K562 (cell line): ENCODE measurements around the gene ATG14. TPM values are rescaled to one million over a fixed set of nuclear protein-coding genes. Genes with fewer than 3 reads are reported as not detected.
A peak's percentile ranks its signal among the peaks of the same experiment; 100 is the strongest.

Experiments
- ATAC-seq: fragments of 200-7000 bp; cut with Tn5 transposase; 3 replicates; pipeline ENCODE4 v1.9.1; 2020; ENCODE audit warnings: moderate library complexity
- BruUV-seq: library from RNA; stranded (reverse); fragments of 400-500 nt; replicated peaks from 2 replicates; lab custom pipeline; 2021; lab: Mats Ljungman, UMichigan
- CTCF ChIA-PET: fragments of 300-600 bp; formaldehyde crosslinking; extraction: SDS; loops from one replicate; lab custom pipeline; 2021; ENCODE audit warnings: low intra/inter-chr PET ratio; lab: Yijun Ruan, JAX
- POLR2A ChIA-PET: fragments of 300-600, 350-650 bp; sonication (Branson Sonifier 250); formaldehyde crosslinking; extraction: SDS; loops from one replicate; lab custom pipeline; 2021; ENCODE audit warnings: antibody characterized with exemption, inconsistent platforms; lab: Yijun Ruan, JAX
- DNase-seq, 4 experiments: peaks; one replicate each; pipeline versions ENCODE4 v3.0.0 to v3.0.0-alpha.2; 2011 to 2018; ENCODE audit warnings: low spot score in 3 of 4, mixed read lengths in 3 of 4; ENCODE audit errors: extremely low read depth in 1 of 4
- FAIRE-seq: peaks from 2 replicates; lab custom pipeline; 2011; peaks lifted over from hg19 to GRCh38; lab: Jason Lieb, UNC
- H2AFZ ChIP-seq: 2 replicates; pipeline ENCODE4 v1.6.0; 2011; ENCODE audit warnings: low read depth, low read length, control low read depth, inconsistent platforms
- H3K27ac ChIP-seq: fragments of 200-600 bp; 3 replicates; pipeline ENCODE4 v1.8.0; 2011; ENCODE audit warnings: low read depth, mild to moderate bottlenecking, control low read depth, inconsistent platforms, low read length, moderate library complexity, mixed read lengths; ENCODE audit errors: extremely low read depth
- H3K27me3 ChIP-seq, 2 experiments: fragments of 300-600 bp in 1 of 2; 2 replicates in 1 of 2; 3 replicates in 1 of 2; pipeline versions ENCODE4 v1.6.0 to v1.8.0; 2011; ENCODE audit warnings: inconsistent platforms in 2 of 2, low read length in 2 of 2, mild to moderate bottlenecking in 1 of 2, mixed read lengths in 1 of 2, moderate library complexity in 1 of 2; ENCODE audit not compliant: control insufficient read depth in 2 of 2, insufficient read depth in 2 of 2
- H3K36me3 ChIP-seq: fragments of 300-600 bp; 3 replicates; pipeline ENCODE4 v1.8.0; 2011; ENCODE audit warnings: mild to moderate bottlenecking, low read length, inconsistent platforms; ENCODE audit not compliant: control insufficient read depth, insufficient read depth
- H3K4me1 ChIP-seq, 2 experiments: fragments of 200-600 bp in 1 of 2; replicated peaks in 1 of 2; 2 replicates in 1 of 2; 3 replicates in 1 of 2; pipeline versions ENCODE4 v1.5.1 to v1.8.0; 2011; ENCODE audit warnings: inconsistent platforms in 2 of 2, low read length in 2 of 2, mild to moderate bottlenecking in 1 of 2, mixed read lengths in 1 of 2, moderate library complexity in 1 of 2; ENCODE audit not compliant: control insufficient read depth in 2 of 2, insufficient read depth in 2 of 2
- H3K4me2 ChIP-seq: 2 replicates; pipeline ENCODE4 v1.6.1; 2011; ENCODE audit warnings: low read length, control low read depth, inconsistent platforms, mixed read lengths; ENCODE audit not compliant: insufficient read depth
- H3K4me3 ChIP-seq: fragments of 200-600 bp; sonication (generic), shearing (Covaris generic); 2 replicates; pipeline ENCODE4 v1.5.1; 2016; ENCODE audit warnings: control low read depth, inconsistent platforms
- H3K79me2 ChIP-seq: fragments of 200-600 bp; 3 replicates; pipeline ENCODE4 v1.8.0; 2011; ENCODE audit warnings: low read length, inconsistent platforms; ENCODE audit not compliant: control insufficient read depth, insufficient read depth
- H3K9ac ChIP-seq, 2 experiments: 2 replicates each; pipeline versions ENCODE4 v1.6.0 to v1.6.1; 2011; ENCODE audit warnings: low read depth in 2 of 2, low read length in 2 of 2, control low read depth in 1 of 2, inconsistent platforms in 1 of 2, mild to moderate bottlenecking in 1 of 2, mixed read lengths in 1 of 2; ENCODE audit not compliant: insufficient read depth in 1 of 2
- H3K9me1 ChIP-seq: one replicate; pipeline ENCODE4 v1.6.0; 2011; ENCODE audit warnings: inconsistent platforms, mild to moderate bottlenecking, low read length, moderate library complexity; ENCODE audit not compliant: control insufficient read depth, insufficient read depth
- H3K9me3 ChIP-seq: replicated peaks from 2 replicates; pipeline ENCODE4 v1.5.1; 2011; ENCODE audit warnings: low read depth, low read length, inconsistent platforms; ENCODE audit not compliant: control insufficient read depth, insufficient read depth
- H4K20me1 ChIP-seq: replicated peaks from 2 replicates; pipeline ENCODE4 v1.6.1; 2011; ENCODE audit warnings: low read length, inconsistent platforms, mixed read lengths; ENCODE audit not compliant: control insufficient read depth, insufficient read depth
- CLOCK ChIP-seq: fragments of 250-450 bp; sonication (Bioruptor Pico); IDR thresholded peaks from 2 replicates; pipeline ENCODE4 v1.4.0; 2020; ENCODE audit warnings: mild to moderate bottlenecking, moderate library complexity, borderline replicate concordance
- E4F1 ChIP-seq: fragments of 250-450 bp; sonication (Bioruptor Pico); IDR thresholded peaks from 2 replicates; pipeline ENCODE4 v1.5.0; 2021; ENCODE audit warnings: mild to moderate bottlenecking, borderline replicate concordance
- ESRRB ChIP-seq: fragments of 250-450 bp; sonication (Bioruptor Pico); IDR thresholded peaks from 2 replicates; pipeline ENCODE4 v1.5.0; 2020; ENCODE audit warnings: mild to moderate bottlenecking, moderate library complexity, borderline replicate concordance
- FOSL1 ChIP-seq: fragments of 200-800 bp; sonication (Bioruptor generic); conservative IDR thresholded peaks from 2 replicates; pipeline ENCODE4 v1.6.1; 2016; ENCODE audit warnings: missing genetic modification characterization, missing compliant biosample characterization
- HOXB6 ChIP-seq: fragments of 250-450 bp; sonication (Bioruptor Pico); IDR thresholded peaks from 2 replicates; pipeline ENCODE4 v1.5.1; 2022; ENCODE audit warnings: mild to moderate bottlenecking, borderline replicate concordance
- JUND ChIP-seq, 2 experiments: IDR thresholded peaks; 2 replicates in 1 of 2; 3 replicates in 1 of 2; pipeline ENCODE4 v1.6.1; 2011; ENCODE audit warnings: borderline replicate concordance in 2 of 2, low read depth in 2 of 2, low read length in 2 of 2, improper control_type of control experiment in 1 of 2, missing biosample characterization in 1 of 2, missing genetic modification characterization in 1 of 2, missing genetic modification reagents in 1 of 2
- MCM2 ChIP-seq: fragments of 450-650 bp; IDR thresholded peaks from 2 replicates; pipeline ENCODE4 v1.6.1; 2017; ENCODE audit warnings: low read depth, mild to moderate bottlenecking
- MYNN ChIP-seq, 2 experiments: sonication (generic); formaldehyde crosslinking in 1 of 2; IDR thresholded peaks; 2 replicates each; pipeline versions ENCODE4 v1.5.0 to v1.6.1; 2016 to 2020; ENCODE audit warnings: antibody characterized with exemption in 1 of 2, missing genetic modification reagents in 1 of 2
- POLR2B ChIP-seq: fragments of 450-650 bp; IDR thresholded peaks from 2 replicates; pipeline ENCODE4 v1.6.1; 2018; ENCODE audit warnings: low read depth; ENCODE audit not compliant: partially characterized antibody
- RFX1 ChIP-seq: fragments of 450-650 bp; IDR thresholded peaks from 2 replicates; pipeline ENCODE4 v1.6.1; 2016; ENCODE audit warnings: mild to moderate bottlenecking, moderate library complexity
- TFAM ChIP-seq: fragments of 250-450 bp; sonication (Bioruptor Pico); conservative IDR thresholded peaks from 2 replicates; pipeline ENCODE4 v1.5.0; 2021; ENCODE audit warnings: mild to moderate bottlenecking, moderate library complexity
- U2AF1 ChIP-seq: fragments of 200-400 bp; formaldehyde crosslinking; optimal IDR thresholded peaks from 2 replicates; pipeline ENCODE3; 2017; ENCODE audit warnings: mild to moderate bottlenecking, low read depth, low read length, moderate library complexity
- ZFP30 ChIP-seq: fragments of 250-450 bp; sonication (Bioruptor Pico); IDR thresholded peaks from 2 replicates; pipeline ENCODE4 v1.8.0; 2022; ENCODE audit warnings: moderate library complexity, mild to moderate bottlenecking, inconsistent platforms, borderline replicate concordance
- ZKSCAN8 ChIP-seq: fragments of 200-800 bp; sonication (Bioruptor generic); IDR thresholded peaks from 2 replicates; pipeline ENCODE4 v1.6.1; 2016; ENCODE audit warnings: missing genetic modification characterization, missing compliant biosample characterization
- ZNF24 ChIP-seq: fragments of 450-650 bp; IDR thresholded peaks from 2 replicates; pipeline ENCODE4 v1.6.1; 2016
- ZNF785 ChIP-seq: fragments of 250-450 bp; sonication (Bioruptor Pico); IDR thresholded peaks from 2 replicates; pipeline ENCODE4 v1.4.0; 2020; ENCODE audit warnings: mild to moderate bottlenecking
- WGBS: fragments of 100-300 bp; shearing (Covaris generic); methylation state at CpG from one replicate; pipeline ENCODE4 v1.1.6; 2016; ENCODE audit warnings: low coverage, mixed read lengths; ENCODE audit not compliant: insufficient coverage; ENCODE audit errors: missing lambda C conversion rate; 5-methylcytosine and 5-hydroxymethylcytosine counted together
- in situ Hi-C: fragments of 300-500 bp; cut with MboI; formaldehyde crosslinking; loops from 4 replicates; pipeline ENCODE4 v1.15.0; 2018; ENCODE audit warnings: inconsistent platforms, mixed read lengths
- intact Hi-C: fragments of 100-400 bp; cut with micrococcal nuclease; formaldehyde crosslinking; loops from 2 replicates; pipeline ENCODE4 v1.14.2; 2022
- polyA plus RNA-seq, 8 experiments: library from polyadenylated mRNA; depleted of rRNA in 4 of 8; stranded (reverse) in 5 of 8; unstranded in 3 of 8; fragments of >200 nt; fragmentation: Nextera tagmentation in 2 of 8; fragmentation: Illumina TruSeq in 1 of 8; extraction: Ambion mirVana in 2 of 8; extraction: Trizol in 1 of 8; gene quantifications; 2 replicates each; pipeline versions ENCODE4 v1.2.1 to v1.2.3, GENCODE V29; 2011 to 2014; ENCODE audit warnings: inconsistent platforms in 1 of 8, missing spikeins in 1 of 8
- total RNA-seq, 7 experiments: library from RNA; depleted of rRNA in 6 of 7; stranded (reverse); fragments of >200 nt in 6 of 7; fragmentation: Illumina TruSeq in 2 of 7; extraction: Trizol in 2 of 7; gene quantifications; 2 replicates each; pipeline versions ENCODE4 v1.2.1 to v1.2.3, GENCODE V29; 2011 to 2021; ENCODE audit warnings: low replicate concordance in 1 of 7
- TF ChIP-seq, protein P1 (sequence below): fragments of 450-650 bp; IDR thresholded peaks from 2 replicates; pipeline ENCODE4 v1.6.1; 2014; ENCODE audit warnings: low read depth, mild to moderate bottlenecking, moderate library complexity, borderline replicate concordance

The ATG14 gene
- total and polyA plus RNA-seq, 9 of the 15 experiments (the other 6 are each of a cell fraction or from before 2014, with no cell fraction given): 0.55 to 4.2 (median 3.5) TPM

DNA sequence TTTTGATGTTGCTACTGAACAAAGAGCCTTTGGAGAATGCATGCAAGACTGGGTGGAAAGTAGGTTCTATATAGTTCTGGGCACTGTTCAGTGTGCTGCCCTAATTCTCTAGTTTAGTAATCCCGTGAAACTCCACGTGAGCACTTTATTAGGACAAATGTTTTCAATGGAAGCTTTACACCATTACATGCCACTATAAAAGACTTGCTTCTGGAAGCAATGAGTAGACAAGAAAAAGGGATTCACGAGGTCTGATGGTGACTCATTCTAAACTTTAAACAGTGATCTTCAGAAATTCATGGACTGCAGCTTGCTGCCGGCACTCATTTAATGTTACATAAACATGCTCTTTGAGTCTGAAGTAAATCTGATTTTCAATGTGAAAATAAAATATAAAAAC lies 22.3 kb downstream of the ATG14 start:
- FAIRE-seq (no peak), DNase-seq (no peak), ATAC-seq (no peak)
- Histone ChIP-seq H3K27me3 (no peaks in the 10 kb centered on the region), H3K27ac (no peak overlapping the region; the same call in 2 of the 3 replicates), H3K4me3 (no peak overlapping the region), H3K4me1 (peaks cover 8 to 45% of the 10 kb centered on the region in 2 experiments), H3K36me3 (peaks cover 9% of the 10 kb centered on the region), H3K79me2 (no peaks in the 10 kb centered on the region), H3K9me3 (no peaks in the 10 kb centered on the region), H3K9ac (no peak overlapping the region), H2AFZ (no peak overlapping the region; the same call in 1 of the 2 replicates), H4K20me1 (no peaks in the 10 kb centered on the region), H3K4me2 (no peak overlapping the region), H3K9me1 (no peaks in the 10 kb centered on the region)
- ChIA-PET POLR2A (no interaction called here), CTCF (no interaction called here)
- in situ Hi-C loops: no loop called here
- 47% methylated on average over 4 of the region's 4 CpGs for WGBS
- BruUV-seq: no TSS peak
- intact Hi-C loops: no loop called here
- TF ChIP-seq TFAM (CRISPR knock-in tag) (no peak), HOXB6 (no peak), POLR2B (no peak), RFX1 (no peak), ZKSCAN8 (CRISPR knock-in tag) (no peak), E4F1 (CRISPR knock-in tag) (no peak), ZNF24 (no peak), MYNN (IDR thresholded peaks at IDR 0.05) (no peak), MYNN (CRISPR knock-in tag; IDR thresholded peaks at IDR 0.05) (no peak), ESRRB (CRISPR knock-in tag) (no peak), ZNF785 (CRISPR knock-in tag) (no peak), ZFP30 (no peak), CLOCK (CRISPR knock-in tag) (no peak), MCM2 (no peak), U2AF1 (no peak), FOSL1 (tag) (peak; percentile 79), JUND (IDR thresholded peaks at IDR 0.05; ENCODE audit: borderline replicate concordance, low read depth, low read length) (peak; percentile 60; the same call in 1 of the 2 replicates), JUND (tag; IDR thresholded peaks at IDR 0.05; ENCODE audit: borderline replicate concordance, low read depth, low read length) (peak; percentile 51; the same call in 1 of the 3 replicates)
- TF ChIP-seq, protein P1, sequence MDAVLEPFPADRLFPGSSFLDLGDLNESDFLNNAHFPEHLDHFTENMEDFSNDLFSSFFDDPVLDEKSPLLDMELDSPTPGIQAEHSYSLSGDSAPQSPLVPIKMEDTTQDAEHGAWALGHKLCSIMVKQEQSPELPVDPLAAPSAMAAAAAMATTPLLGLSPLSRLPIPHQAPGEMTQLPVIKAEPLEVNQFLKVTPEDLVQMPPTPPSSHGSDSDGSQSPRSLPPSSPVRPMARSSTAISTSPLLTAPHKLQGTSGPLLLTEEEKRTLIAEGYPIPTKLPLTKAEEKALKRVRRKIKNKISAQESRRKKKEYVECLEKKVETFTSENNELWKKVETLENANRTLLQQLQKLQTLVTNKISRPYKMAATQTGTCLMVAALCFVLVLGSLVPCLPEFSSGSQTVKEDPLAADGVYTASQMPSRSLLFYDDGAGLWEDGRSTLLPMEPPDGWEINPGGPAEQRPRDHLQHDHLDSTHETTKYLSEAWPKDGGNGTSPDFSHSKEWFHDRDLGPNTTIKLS: no peak
